ENCODE results near the gene SECTM1. TPM values are rescaled to one million over a fixed set of nuclear protein-coding genes. Genes with fewer than 3 reads are reported as not detected.

Gene SECTM1
- total RNA-seq, 1 donor from 2014 or later, result 4.3 TPM

GRCh38 chr17:82296511-82297279, 36.9 kb downstream of the SECTM1 start:
- DNase-seq, result no peak
- no peak for ATAC-seq (ENCODE audit: poor library complexity)
- intact Hi-C loops (cut with DNase I), result loop anchor here (10.0 kb wide), 1 partner anchor 62 kb away; no protein-coding TSS in a partner anchor

GRCh38 chr17:82295472-82295814, 38.1 kb downstream of the SECTM1 start:
- no peak for DNase-seq
- no peak for ATAC-seq (ENCODE audit: poor library complexity)
- intact Hi-C loops (cut with DNase I), result loop anchor here (10.0 kb wide), 1 partner anchor 61 kb away; no protein-coding TSS in a partner anchor

- intact Hi-C loops (cut with DNase I), result loop anchor here (10.0 kb wide), 1 partner anchor 59 kb away; no protein-coding TSS in a partner anchor
- DNase-seq (no peak), ATAC-seq (ENCODE audit: poor library complexity) (no peak)
Measured at GRCh38 chr17:82294064-82294773, 39.3 kb downstream of the SECTM1 start.

- DNase-seq (peak; percentile 97), ATAC-seq (ENCODE audit: poor library complexity) (peak; percentile 94)
- intact Hi-C loops (cut with DNase I), result loop anchor here (10.0 kb wide), 1 partner anchor 58 kb away; no protein-coding TSS in a partner anchor
Measured at GRCh38 chr17:82292251-82293154, 41.1 kb downstream of the SECTM1 start.

- ATAC-seq (ENCODE audit: poor library complexity), result no peak
- no peak for DNase-seq
- intact Hi-C loops (cut with DNase I), result loop anchor here (10.0 kb wide), 1 partner anchor 57 kb away; no protein-coding TSS in a partner anchor
Measured at GRCh38 chr17:82291582-82292250, 41.9 kb downstream of the SECTM1 start.

- ATAC-seq (ENCODE audit: poor library complexity), result peak; percentile 33
- peak; percentile 87 for DNase-seq
- intact Hi-C loops (cut with DNase I), result no loop called here
Measured at GRCh38 chr17:82287868-82288801, 45.4 kb downstream of the SECTM1 start.

GRCh38 chr17:82287013-82287867, 46.3 kb downstream of the SECTM1 start:
- ATAC-seq (ENCODE audit: poor library complexity) (no peak), DNase-seq (no peak)
- intact Hi-C loops (cut with DNase I), result no loop called here

- no peak for ATAC-seq (ENCODE audit: poor library complexity)
Measured at GRCh38 chr17:82285141-82285540, 48.4 kb downstream of the SECTM1 start.

GRCh38 chr17:82283208-82283749, 50.3 kb downstream of the SECTM1 start:
- intact Hi-C loops (cut with DNase I), result no loop called here
- ATAC-seq (ENCODE audit: poor library complexity) (no peak), DNase-seq (no peak)

More at GRCh38 chr17:82285141-82285540, 48.4 kb downstream of the SECTM1 start:
- intact Hi-C loops (cut with DNase I), result no loop called here
- no peak for DNase-seq

- ATAC-seq (ENCODE audit: poor library complexity), result no peak
- no peak for DNase-seq
- intact Hi-C loops (cut with DNase I), result no loop called here
Measured at GRCh38 chr17:82282239-82283207, 51.0 kb downstream of the SECTM1 start.

GRCh38 chr17:82281502-82282238, 51.9 kb downstream of the SECTM1 start:
- no peak for ATAC-seq (ENCODE audit: poor library complexity)
- intact Hi-C loops (cut with DNase I), result no loop called here
- no peak for DNase-seq

GRCh38 chr17:82281076-82281475, 52.5 kb downstream of the SECTM1 start:
- DNase-seq, result no peak
- intact Hi-C loops (cut with DNase I), result no loop called here
- no peak for ATAC-seq (ENCODE audit: poor library complexity)

GRCh38 chr17:82280537-82280936, 53.0 kb downstream of the SECTM1 start:
- intact Hi-C loops (cut with DNase I), result no loop called here
- ATAC-seq (ENCODE audit: poor library complexity) (no peak), DNase-seq (no peak)

- DNase-seq (no peak), ATAC-seq (ENCODE audit: poor library complexity) (no peak)
- intact Hi-C loops (cut with DNase I), result no loop called here
Measured at GRCh38 chr17:82278786-82279391, 54.7 kb downstream of the SECTM1 start.
